Cardiac fibroblast (primary cell): ENCODE measurements around the gene SLC17A3.

Source experiments
- DNase-seq, 2 donors: peaks; one replicate each; pipeline versions ENCODE4 v3.0.0 to v3.0.0-alpha.2; 2010; ENCODE audit warnings: low read depth in 2 of 2
- H3K4me3 ChIP-seq, 2 donors: replicated peaks in 1 of 2; 1 replicate in 1 of 2; 2 replicates in 1 of 2; pipeline ENCODE4 v1.5.1; 2011; ENCODE audit warnings: low read depth in 2 of 2, low read length in 2 of 2, mild to moderate bottlenecking in 2 of 2, moderate library complexity in 1 of 2
- CTCF ChIP-seq: IDR thresholded peaks from one replicate; pipeline ENCODE4 v1.5.1; 2011; ENCODE audit warnings: low read depth, mild to moderate bottlenecking, low read length, inconsistent platforms

SLC17A3 gene

GRCh38 chr6:25872814-25873213, 1.2 kb downstream of the SLC17A3 start:
- no peak for DNase-seq

GRCh38 chr6:25869840-25870239, 4.2 kb downstream of the SLC17A3 start:
- H3K4me3 ChIP-seq: no peak overlapping the region
- TF ChIP-seq CTCF: no peak
- no peak for DNase-seq

More at GRCh38 chr6:25872814-25873213, 1.2 kb downstream of the SLC17A3 start:
- TF ChIP-seq CTCF: no peak
- no peak overlapping the region for H3K4me3 ChIP-seq

GRCh38 chr6:25868436-25869183, 5.4 kb downstream of the SLC17A3 start:
- no peak for TF ChIP-seq CTCF
- H3K4me3 ChIP-seq: no peak overlapping the region
- no peak for DNase-seq

GRCh38 chr6:25866011-25866410, 8.0 kb downstream of the SLC17A3 start:
- TF ChIP-seq CTCF: no peak

GRCh38 chr6:25863360-25863759, 10.7 kb downstream of the SLC17A3 start:
- no peak overlapping the region for H3K4me3 ChIP-seq
- no peak for TF ChIP-seq CTCF
- no peak for DNase-seq

More at GRCh38 chr6:25866011-25866410, 8.0 kb downstream of the SLC17A3 start:
- no peak for DNase-seq
- H3K4me3 ChIP-seq: no peak overlapping the region

GRCh38 chr6:25862199-25862598, 11.8 kb downstream of the SLC17A3 start:
- H3K4me3 ChIP-seq: no peak overlapping the region
- no peak for DNase-seq
- no peak for TF ChIP-seq CTCF

GRCh38 chr6:25852756-25853155, 21.3 kb downstream of the SLC17A3 start:
- DNase-seq: no peak
- no peak for TF ChIP-seq CTCF
- H3K4me3 ChIP-seq: no peak overlapping the region
